HL-60/S4 treated with retinoic acid at 250 ng/mL for 4 days and 3 days (cell line): ENCODE results near the gene AGAP2.

Experiments used
- in situ Hi-C: fragments of 300-500 bp; cut with MboI; formaldehyde crosslinking; loops from 2 replicates; pipeline ENCODE4 v1.7.0; 2022; ENCODE audit warnings: low sequenced_read_pairs

The AGAP2 gene

GRCh38 chr12:57737467-57738460 lies 778 bp downstream of the AGAP2 start:
- in situ Hi-C loops = no loop called here

- in situ Hi-C loops = no loop called here
These were observed 1.6 kb downstream of the AGAP2 start for GRCh38 chr12:57736741-57737466.

GRCh38 chr12:57735952-57736740 lies 2.4 kb downstream of the AGAP2 start:
- in situ Hi-C loops = no loop called here

- in situ Hi-C loops = no loop called here
These were observed 3.2 kb downstream of the AGAP2 start for GRCh38 chr12:57735198-57735855.

GRCh38 chr12:57734591-57734990 lies 4.0 kb downstream of the AGAP2 start:
- in situ Hi-C loops = no loop called here

- in situ Hi-C loops = no loop called here
These were observed 4.6 kb downstream of the AGAP2 start for GRCh38 chr12:57733928-57734327.

GRCh38 chr12:57732726-57733593 lies 5.6 kb downstream of the AGAP2 start:
- in situ Hi-C loops = no loop called here

- in situ Hi-C loops = no loop called here
These were observed 6.3 kb downstream of the AGAP2 start for GRCh38 chr12:57732270-57732669.

GRCh38 chr12:57731411-57732080 lies 7.0 kb downstream of the AGAP2 start:
- in situ Hi-C loops = no loop called here

GRCh38 chr12:57730336-57731067 lies 8.0 kb downstream of the AGAP2 start:
- in situ Hi-C loops = no loop called here

GRCh38 chr12:57729321-57729844 lies 9.2 kb downstream of the AGAP2 start:
- in situ Hi-C loops = no loop called here

GRCh38 chr12:57727758-57728395 lies 10.7 kb downstream of the AGAP2 start:
- in situ Hi-C loops = no loop called here

- in situ Hi-C loops = no loop called here
These were observed 11.4 kb downstream of the AGAP2 start for GRCh38 chr12:57726884-57727757.

- in situ Hi-C loops = no loop called here
These were observed 12.2 kb downstream of the AGAP2 start for GRCh38 chr12:57726151-57726883.

- in situ Hi-C loops = no loop called here
These were observed 12.7 kb downstream of the AGAP2 start for GRCh38 chr12:57725851-57726150.
